HTERT RPE-1 (cell line): Measurements from ENCODE around the gene CEP131.

Experiments used
- in situ Hi-C: fragments of 300-500 bp; cut with MboI; formaldehyde crosslinking; loops from 4 replicates; pipeline ENCODE4 v1.14.3; 2020; ENCODE audit warnings: low sequenced_read_pairs

The CEP131 gene

GRCh38 chr17:81189670-81190530, 32.9 kb downstream of the CEP131 start:
- in situ Hi-C loops = no loop called here

GRCh38 chr17:81189016-81189415, 33.7 kb downstream of the CEP131 start:
- in situ Hi-C loops = no loop called here

- in situ Hi-C loops = no loop called here
These were observed 34.3 kb downstream of the CEP131 start for GRCh38 chr17:81188491-81188840.

DNA sequence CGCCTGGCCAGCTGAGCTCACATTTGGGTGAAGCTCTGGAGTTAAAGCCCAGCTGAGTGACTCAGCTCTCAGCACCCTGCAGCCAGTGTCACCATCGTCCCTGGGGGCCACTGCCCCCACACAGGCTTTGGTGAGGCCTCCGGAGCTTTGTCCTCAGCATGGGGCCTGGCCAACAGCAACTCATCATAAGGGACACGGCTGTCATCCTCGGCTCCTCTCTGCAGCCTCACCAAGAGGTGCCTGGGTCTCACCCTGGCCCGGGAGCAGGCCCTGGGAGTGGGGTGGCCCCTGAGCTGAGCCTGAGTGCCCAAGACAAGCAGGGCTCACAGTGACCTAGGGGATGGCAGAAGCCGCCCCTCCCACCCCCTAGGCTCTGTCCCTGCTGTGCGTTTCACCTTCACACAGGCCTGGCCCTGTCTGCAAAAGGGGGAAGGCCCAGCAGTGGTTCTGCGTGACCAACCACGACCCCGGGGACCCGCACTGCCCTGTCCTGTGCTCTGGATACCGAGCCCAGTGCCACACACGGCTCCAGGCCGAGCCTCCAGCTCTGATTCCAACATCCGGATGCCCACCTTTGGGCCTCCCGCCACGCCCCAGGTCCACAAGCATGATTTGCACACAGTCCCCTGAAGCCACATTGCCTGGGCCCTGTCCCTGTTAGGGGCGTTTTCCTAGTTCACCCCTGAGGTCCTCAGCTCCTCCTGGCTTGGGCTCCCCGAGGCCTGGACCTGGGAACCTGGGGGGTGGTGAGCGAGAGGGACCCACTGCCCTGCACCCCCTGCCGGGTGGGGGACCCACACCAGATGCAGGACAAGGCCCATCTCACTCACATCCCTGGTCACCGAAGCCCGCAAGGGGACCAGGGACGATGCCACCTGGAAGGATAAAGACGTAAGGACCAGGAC, 34.9 kb downstream of the CEP131 start:
- in situ Hi-C loops = no loop called here

DNA sequence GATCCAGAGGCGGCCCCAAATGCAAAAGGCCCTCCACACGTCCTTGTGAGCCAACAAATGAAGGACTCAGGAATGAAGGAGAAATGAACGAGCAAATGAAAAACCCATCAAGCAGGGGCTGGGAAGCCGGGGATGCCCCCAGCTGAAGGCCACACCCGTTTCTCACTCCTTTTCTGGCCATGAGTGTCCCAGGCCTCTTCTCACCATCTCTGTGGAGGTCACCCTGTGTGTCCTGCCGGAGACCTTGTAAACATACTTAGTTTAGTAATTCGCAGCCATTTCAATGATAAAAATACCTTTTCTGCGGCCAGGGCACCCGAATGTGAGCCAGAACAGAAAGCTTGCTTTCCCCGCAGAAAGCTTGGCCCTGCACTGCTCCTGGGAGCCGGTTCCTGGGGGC, 35.6 kb downstream of the CEP131 start:
- in situ Hi-C loops = no loop called here

DNA sequence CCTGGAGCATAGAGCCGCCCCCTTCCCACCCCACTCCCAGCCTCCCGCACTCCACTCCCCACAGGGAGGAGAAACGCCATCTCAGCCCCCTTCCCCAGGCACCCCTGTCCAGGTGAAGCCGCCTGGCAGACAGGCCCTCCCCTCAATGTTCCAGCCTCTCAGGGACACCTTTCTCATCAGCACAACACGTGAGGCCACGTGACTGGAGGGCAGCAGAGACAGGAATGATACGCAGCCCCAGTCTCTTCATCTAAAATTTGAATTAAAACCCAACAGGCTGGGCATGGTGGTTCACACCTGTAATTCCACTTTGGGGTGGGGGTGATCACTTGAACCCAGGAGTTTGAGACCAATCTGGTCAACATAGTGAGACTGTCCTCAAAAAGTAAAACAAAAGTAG, 36.6 kb downstream of the CEP131 start:
- in situ Hi-C loops = no loop called here

DNA sequence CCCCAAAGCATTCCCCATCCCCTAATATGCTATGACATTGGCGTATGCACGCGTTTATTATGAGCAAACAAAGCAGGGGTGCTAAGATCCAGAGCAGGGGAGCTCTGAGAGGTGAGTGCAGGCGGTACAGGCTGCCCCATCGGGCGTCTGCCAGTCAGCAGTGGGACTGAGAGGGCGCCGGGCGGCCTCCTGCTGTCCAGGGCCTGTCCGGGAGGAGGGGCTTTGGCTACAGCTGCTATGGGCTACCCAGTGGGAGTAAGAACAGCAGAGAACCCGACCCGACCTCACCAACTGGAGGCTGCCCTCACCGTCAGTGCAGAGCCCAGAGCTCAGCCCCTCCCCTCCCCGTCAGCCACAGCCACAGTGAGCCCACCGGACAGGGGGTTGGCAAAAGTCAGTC, 38.2 kb downstream of the CEP131 start:
- in situ Hi-C loops = no loop called here

GRCh38 chr17:81183807-81184206, 39.0 kb downstream of the CEP131 start:
- in situ Hi-C loops = no loop called here

DNA sequence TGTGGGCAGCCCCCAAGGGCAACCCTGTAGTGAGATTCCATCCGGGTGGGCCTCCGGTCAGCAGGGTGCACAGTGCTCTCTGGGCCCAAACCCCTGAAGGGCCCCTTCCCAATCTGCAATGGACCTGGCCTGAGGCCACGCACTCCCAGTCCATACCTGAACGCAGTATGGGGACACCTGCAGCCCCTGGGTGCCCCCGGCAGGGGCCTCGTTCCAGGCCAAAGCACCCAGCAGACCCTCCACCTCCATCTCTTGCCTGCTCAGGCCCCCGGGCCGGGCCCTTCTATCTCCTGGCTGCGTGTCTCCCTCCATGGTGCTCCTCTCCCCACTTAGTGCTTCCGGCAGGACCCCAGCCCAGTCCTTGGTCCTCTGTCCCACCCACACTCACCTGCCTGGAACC, 39.4 kb downstream of the CEP131 start:
- in situ Hi-C loops = no loop called here

GRCh38 chr17:81182596-81182995, 40.2 kb downstream of the CEP131 start:
- in situ Hi-C loops = no loop called here

- in situ Hi-C loops = no loop called here
These were observed 41.0 kb downstream of the CEP131 start for GRCh38 chr17:81181811-81182185.

DNA sequence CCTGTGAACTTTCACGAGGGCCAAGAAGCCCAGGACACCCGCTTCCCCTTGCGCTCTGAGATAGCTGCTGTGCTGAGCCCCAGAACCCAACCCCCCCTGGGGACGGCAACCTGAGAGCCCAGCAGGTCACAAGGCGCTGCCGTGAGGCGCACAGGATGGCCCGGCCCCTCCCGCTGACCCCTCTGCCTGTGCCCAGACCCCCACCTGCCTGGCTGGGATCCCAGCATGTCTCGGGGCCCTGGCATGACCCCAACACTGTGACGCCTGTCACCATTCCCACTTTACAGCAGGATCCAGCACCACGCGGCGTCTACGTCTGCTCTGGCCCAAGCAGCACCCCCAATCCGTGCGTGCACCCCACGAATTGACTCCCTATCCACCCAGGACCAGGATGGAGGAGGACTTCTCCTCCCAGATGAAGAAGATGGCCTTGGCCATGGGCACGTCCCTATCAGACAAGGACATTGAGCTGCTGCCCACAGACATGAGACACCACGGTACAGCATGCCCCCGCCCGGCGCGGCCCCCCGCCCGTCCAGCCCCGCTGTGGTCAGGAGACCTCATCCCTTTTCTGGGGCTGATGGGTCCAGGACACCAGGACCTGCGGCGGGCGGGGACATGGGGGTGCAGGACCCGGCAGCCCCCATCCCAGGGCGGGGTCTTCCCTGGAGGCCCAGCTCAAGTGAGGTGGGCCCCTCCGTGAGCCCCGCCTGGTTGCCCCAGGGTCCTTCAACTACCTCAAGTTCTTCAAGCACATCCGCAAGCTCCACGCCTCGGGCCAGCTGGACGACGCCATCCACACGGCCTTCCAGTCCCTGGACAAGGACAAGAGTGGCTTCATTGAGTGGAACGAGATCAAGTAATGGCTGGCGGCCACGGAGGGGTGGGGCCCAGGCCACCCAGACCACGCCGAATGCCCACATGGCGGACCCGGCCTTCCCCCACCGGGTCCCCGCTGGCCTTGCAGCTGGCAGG, 41.6 kb downstream of the CEP131 start:
- in situ Hi-C loops = no loop called here

- in situ Hi-C loops = no loop called here
These were observed 42.9 kb downstream of the CEP131 start for GRCh38 chr17:81179861-81180260.

DNA sequence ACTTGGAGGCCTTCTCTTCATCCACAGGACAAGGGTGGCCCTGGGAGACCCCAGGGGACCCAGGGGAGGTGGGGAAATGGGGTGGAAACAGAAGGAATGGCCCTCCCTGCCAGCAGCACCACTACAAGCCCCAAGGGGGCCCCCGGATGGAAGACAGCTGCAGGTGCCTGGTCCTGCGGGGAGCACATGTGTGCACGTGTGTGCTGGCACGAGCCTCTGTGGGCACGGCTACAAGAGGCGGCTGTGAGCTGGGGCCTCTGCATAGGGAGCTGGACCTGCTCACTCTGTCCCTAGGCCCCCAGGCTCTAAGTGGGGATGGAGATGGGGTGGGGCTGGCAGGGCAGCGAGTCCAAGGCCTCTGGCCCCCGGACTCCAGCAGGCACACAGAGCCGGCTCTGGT, 43.5 kb downstream of the CEP131 start:
- in situ Hi-C loops = no loop called here

DNA sequence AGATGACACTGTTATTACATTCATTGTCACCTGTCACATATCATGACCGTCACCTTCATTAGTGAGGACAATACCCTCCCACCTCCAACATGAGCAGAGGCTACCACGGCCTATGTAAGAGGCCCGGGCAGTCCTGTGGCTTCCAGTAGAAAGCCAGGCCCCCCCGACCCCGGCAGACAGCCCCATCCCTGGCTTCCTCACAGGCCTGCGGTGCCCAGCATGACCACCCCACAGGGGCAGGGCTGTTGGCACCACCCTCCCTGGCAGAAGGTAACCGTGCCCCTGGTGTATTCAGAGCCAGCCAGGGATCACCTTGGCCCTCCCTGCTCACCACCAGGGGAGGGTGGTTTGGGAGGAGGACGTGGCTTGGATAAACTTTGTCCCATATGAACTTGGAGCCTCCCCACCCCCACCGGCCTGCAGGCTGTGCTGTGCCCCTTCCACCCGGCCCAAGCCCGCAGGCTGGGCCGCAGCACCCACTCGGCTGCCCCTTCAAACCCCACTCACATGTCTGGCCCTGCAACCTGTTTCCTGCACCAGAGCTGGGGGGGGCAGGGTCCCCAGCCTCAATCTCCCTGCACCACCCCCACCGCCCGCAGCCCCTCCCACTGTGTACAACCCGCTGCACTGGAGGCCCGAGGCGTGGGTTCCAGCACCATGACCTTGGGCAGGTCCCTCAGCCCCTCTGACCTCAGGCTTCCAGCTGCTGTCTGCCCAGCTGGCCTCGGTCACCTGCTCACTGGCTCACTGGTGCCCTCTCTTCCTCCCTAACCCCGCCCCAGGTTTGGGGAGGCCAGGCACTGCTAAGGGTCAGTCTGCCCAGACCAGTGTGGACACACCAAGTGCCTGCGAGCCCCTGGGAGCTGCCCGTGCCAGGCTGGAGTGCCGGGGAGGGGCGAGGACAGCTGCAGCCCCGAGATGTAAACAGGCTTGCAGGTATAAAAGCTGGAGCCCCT, 44.4 kb downstream of the CEP131 start:
- in situ Hi-C loops = no loop called here

DNA sequence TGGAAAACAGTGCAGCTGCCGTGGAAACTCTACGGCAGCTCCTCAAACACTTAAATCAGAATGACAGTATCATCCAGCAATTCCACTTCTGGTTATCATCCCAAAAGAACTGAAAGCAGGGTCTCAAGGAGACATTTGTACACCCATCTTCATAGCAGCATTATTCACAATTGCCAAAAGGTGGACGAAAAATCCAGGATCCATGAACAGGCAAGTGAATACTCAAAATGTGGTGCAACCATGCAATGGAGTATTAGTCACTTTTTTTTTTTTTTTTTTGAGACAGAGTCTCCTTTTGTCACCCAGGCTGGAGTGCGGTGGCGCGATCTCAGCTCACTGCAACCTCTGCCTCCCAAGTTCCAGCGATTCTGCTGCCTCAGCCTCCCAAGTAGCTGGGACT, 46.1 kb downstream of the CEP131 start:
- in situ Hi-C loops = no loop called here

DNA sequence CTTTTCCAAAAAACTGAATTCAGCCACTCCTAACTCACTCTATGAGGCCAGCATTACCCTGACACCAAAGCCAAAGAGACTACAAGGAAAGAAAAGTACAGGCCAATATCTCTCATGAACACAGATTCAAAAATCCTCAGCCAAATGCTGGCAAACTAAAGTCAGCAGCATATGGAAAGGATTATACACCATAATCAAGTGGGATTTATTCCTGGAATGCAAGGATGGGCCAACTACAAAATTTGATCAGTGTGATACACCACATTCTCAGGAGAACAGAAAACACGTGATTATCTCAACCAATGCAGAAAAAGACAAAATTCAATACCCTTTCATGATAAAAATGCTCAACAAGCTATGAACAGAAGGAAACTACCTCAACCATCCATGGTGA, 49.0 kb downstream of the CEP131 start:
- in situ Hi-C loops = no loop called here

GRCh38 chr17:81173052-81173761, 49.6 kb downstream of the CEP131 start:
- in situ Hi-C loops = no loop called here

- in situ Hi-C loops = no loop called here
These were observed 50.8 kb downstream of the CEP131 start for GRCh38 chr17:81171941-81172340.
